Neural cell (in vitro differentiated cells): ENCODE measurements around the gene LARP7. TPM values are rescaled to one million over a fixed set of nuclear protein-coding genes. Genes with fewer than 3 reads are reported as not detected.

Source experiments
- H2AFZ ChIP-seq: fragments of 200-600, 300-800 bp; sonication (generic), shearing (Covaris generic); 2 replicates; pipeline ENCODE4 v1.6.0; 2014; ENCODE audit warnings: low read depth, mild to moderate bottlenecking, antibody characterized with exemption, low read length, moderate library complexity
- H3F3A ChIP-seq: fragments of 200-600 bp; shearing (Covaris generic); 2 replicates; pipeline ENCODE4 v1.6.1; 2016; ENCODE audit warnings: mild to moderate bottlenecking, moderate library complexity, mixed read lengths, antibody characterized with exemption, low read length; ENCODE audit not compliant: insufficient read depth, poor library complexity, severe bottlenecking
- H3K27ac ChIP-seq: fragments of 200-600, 300-800 bp; sonication (generic), shearing (Covaris generic); 2 replicates; pipeline ENCODE4 v1.5.1; 2014; ENCODE audit warnings: mild to moderate bottlenecking, low read length, moderate library complexity
- H3K27me3 ChIP-seq: fragments of 300-800, 200-600 bp; sonication (generic), shearing (Covaris generic); 2 replicates; pipeline ENCODE4 v1.6.0; 2014; ENCODE audit warnings: mild to moderate bottlenecking, low read depth, low read length, moderate library complexity; ENCODE audit not compliant: insufficient read depth
- H3K36me3 ChIP-seq: fragments of 300-800, 200-600 bp; sonication (generic), shearing (Covaris generic); 2 replicates; pipeline ENCODE4 v1.5.1; 2014; ENCODE audit warnings: mild to moderate bottlenecking, antibody characterized with exemption, low read length, moderate library complexity; ENCODE audit not compliant: insufficient read depth
- H3K4me2 ChIP-seq: fragments of 300-800, 200-600 bp; sonication (generic), shearing (Covaris generic); 2 replicates; pipeline ENCODE4 v1.6.0; 2014; ENCODE audit warnings: mild to moderate bottlenecking, low read length
- H3K4me3 ChIP-seq: fragments of 300-800, 200-600 bp; sonication (generic), shearing (Covaris generic); 2 replicates; pipeline ENCODE4 v1.5.1; 2014; ENCODE audit warnings: mild to moderate bottlenecking, low read length, moderate library complexity
- H3K79me2 ChIP-seq: fragments of 200-600 bp; shearing (Covaris generic); replicated peaks from 2 replicates; pipeline ENCODE4 v1.6.0; 2014; ENCODE audit warnings: mild to moderate bottlenecking, low read length, moderate library complexity; ENCODE audit not compliant: insufficient read depth
- H3K9ac ChIP-seq: fragments of 300-800, 200-600 bp; sonication (generic), shearing (Covaris generic); 2 replicates; pipeline ENCODE4 v1.6.1; 2016; ENCODE audit warnings: mild to moderate bottlenecking, low read length, mixed read lengths
- H3K9me2 ChIP-seq: fragments of 200-600 bp; shearing (Covaris generic); 2 replicates; pipeline ENCODE4 v1.6.1; 2016; ENCODE audit warnings: mild to moderate bottlenecking, low read length, mixed read lengths; ENCODE audit not compliant: insufficient read depth
- H3K9me3 ChIP-seq: fragments of 200-600, 300-800 bp; sonication (generic), shearing (Covaris generic); 2 replicates; pipeline ENCODE4 v1.6.1; 2016; ENCODE audit warnings: mild to moderate bottlenecking, mixed run types, low read length, moderate library complexity, mixed read lengths
- H4K20me1 ChIP-seq: fragments of 200-600 bp; shearing (Covaris generic); 2 replicates; pipeline ENCODE4 v1.6.1; 2016; ENCODE audit warnings: mild to moderate bottlenecking, mixed run types; ENCODE audit not compliant: insufficient read depth
- EP300 ChIP-seq: fragments of 450-650 bp; conservative IDR thresholded peaks from 2 replicates; pipeline ENCODE4 v1.6.1; 2014; ENCODE audit warnings: antibody characterized with exemption, mild to moderate bottlenecking, moderate library complexity; ENCODE audit not compliant: poor library complexity, severe bottlenecking
- EZH2 ChIP-seq: fragments of 200-600, 300-800 bp; shearing (Covaris generic), sonication (generic); IDR thresholded peaks from 2 replicates; pipeline ENCODE4 v1.6.1; 2014; ENCODE audit warnings: antibody characterized with exemption, low read length, borderline replicate concordance, mild to moderate bottlenecking; ENCODE audit not compliant: insufficient read depth, poor library complexity, severe bottlenecking
- MXI1 ChIP-seq: fragments of 450-650 bp; conservative IDR thresholded peaks from 2 replicates; pipeline ENCODE4 v1.6.1; 2014; ENCODE audit warnings: antibody characterized with exemption, mild to moderate bottlenecking; ENCODE audit not compliant: poor library complexity, severe bottlenecking
- POLR2AphosphoS5 ChIP-seq: IDR thresholded peaks from 2 replicates; pipeline ENCODE4 v1.6.1; 2012
- RAD21 ChIP-seq: fragments of 450-650 bp; conservative IDR thresholded peaks from 2 replicates; pipeline ENCODE4 v1.6.1; 2014; ENCODE audit warnings: antibody characterized with exemption, mild to moderate bottlenecking, moderate library complexity
- SMC3 ChIP-seq: fragments of 450-650 bp; conservative IDR thresholded peaks from 2 replicates; pipeline ENCODE4 v1.6.1; 2014; ENCODE audit warnings: antibody characterized with exemption, mild to moderate bottlenecking, moderate library complexity; ENCODE audit not compliant: poor library complexity
- TAF1 ChIP-seq: IDR thresholded peaks from 2 replicates; pipeline ENCODE4 v1.6.1; 2012; ENCODE audit warnings: low read depth
- polyA plus RNA-seq: library from polyadenylated mRNA; depleted of rRNA; stranded (reverse); fragments of >200 nt; gene quantifications from 2 replicates; pipeline ENCODE4 v1.2.3, GENCODE V29; 2014
- TF ChIP-seq, protein P1 (sequence below): fragments of 450-650 bp; IDR thresholded peaks from 2 replicates; pipeline ENCODE4 v1.5.1; 2014; ENCODE audit warnings: antibody characterized with exemption, mild to moderate bottlenecking, moderate library complexity; ENCODE audit not compliant: poor library complexity, severe bottlenecking
- TF ChIP-seq, protein P2 (sequence below): IDR thresholded peaks from 2 replicates; pipeline ENCODE4 v1.6.1; 2012; ENCODE audit warnings: borderline replicate concordance

Gene LARP7
- polyA plus RNA-seq, 1 donor from 2014 or later, result 48.2 TPM

DNA sequence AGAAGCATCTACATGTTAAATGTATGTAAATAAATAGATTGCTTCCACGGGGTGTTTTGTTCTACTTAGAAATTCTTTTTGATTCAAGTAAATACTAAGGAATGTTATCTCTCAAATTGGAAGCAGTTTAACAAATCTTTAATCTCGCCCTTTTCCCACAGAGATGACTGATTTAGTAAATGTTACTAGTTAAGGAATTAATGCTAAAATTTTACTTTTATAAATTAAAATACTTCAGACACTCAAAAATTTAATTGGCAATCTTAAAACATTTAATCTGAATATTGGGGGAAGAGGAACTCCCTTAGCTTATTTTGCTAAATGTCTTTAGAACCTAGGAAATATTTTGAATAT, 12.1 kb downstream of the LARP7 start:
- no peak overlapping the region for H3K9ac ChIP-seq
- H3K27me3 ChIP-seq, result no peaks in the 10 kb centered on the region
- H3K36me3 ChIP-seq, result no peaks in the 10 kb centered on the region
- TF ChIP-seq SMC3, result no peak
- TF ChIP-seq EP300, result no peak
- TF ChIP-seq POLR2AphosphoS5, result no peak
- TF ChIP-seq MXI1, result no peak
- TF ChIP-seq, protein P1, sequence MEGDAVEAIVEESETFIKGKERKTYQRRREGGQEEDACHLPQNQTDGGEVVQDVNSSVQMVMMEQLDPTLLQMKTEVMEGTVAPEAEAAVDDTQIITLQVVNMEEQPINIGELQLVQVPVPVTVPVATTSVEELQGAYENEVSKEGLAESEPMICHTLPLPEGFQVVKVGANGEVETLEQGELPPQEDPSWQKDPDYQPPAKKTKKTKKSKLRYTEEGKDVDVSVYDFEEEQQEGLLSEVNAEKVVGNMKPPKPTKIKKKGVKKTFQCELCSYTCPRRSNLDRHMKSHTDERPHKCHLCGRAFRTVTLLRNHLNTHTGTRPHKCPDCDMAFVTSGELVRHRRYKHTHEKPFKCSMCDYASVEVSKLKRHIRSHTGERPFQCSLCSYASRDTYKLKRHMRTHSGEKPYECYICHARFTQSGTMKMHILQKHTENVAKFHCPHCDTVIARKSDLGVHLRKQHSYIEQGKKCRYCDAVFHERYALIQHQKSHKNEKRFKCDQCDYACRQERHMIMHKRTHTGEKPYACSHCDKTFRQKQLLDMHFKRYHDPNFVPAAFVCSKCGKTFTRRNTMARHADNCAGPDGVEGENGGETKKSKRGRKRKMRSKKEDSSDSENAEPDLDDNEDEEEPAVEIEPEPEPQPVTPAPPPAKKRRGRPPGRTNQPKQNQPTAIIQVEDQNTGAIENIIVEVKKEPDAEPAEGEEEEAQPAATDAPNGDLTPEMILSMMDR, result no peak
- TF ChIP-seq, protein P2, sequence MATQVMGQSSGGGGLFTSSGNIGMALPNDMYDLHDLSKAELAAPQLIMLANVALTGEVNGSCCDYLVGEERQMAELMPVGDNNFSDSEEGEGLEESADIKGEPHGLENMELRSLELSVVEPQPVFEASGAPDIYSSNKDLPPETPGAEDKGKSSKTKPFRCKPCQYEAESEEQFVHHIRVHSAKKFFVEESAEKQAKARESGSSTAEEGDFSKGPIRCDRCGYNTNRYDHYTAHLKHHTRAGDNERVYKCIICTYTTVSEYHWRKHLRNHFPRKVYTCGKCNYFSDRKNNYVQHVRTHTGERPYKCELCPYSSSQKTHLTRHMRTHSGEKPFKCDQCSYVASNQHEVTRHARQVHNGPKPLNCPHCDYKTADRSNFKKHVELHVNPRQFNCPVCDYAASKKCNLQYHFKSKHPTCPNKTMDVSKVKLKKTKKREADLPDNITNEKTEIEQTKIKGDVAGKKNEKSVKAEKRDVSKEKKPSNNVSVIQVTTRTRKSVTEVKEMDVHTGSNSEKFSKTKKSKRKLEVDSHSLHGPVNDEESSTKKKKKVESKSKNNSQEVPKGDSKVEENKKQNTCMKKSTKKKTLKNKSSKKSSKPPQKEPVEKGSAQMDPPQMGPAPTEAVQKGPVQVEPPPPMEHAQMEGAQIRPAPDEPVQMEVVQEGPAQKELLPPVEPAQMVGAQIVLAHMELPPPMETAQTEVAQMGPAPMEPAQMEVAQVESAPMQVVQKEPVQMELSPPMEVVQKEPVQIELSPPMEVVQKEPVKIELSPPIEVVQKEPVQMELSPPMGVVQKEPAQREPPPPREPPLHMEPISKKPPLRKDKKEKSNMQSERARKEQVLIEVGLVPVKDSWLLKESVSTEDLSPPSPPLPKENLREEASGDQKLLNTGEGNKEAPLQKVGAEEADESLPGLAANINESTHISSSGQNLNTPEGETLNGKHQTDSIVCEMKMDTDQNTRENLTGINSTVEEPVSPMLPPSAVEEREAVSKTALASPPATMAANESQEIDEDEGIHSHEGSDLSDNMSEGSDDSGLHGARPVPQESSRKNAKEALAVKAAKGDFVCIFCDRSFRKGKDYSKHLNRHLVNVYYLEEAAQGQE, result no peak
- TF ChIP-seq RAD21, result no peak
- no peak overlapping the region for H3K4me2 ChIP-seq
- no peaks in the 10 kb centered on the region for H3K9me2 ChIP-seq
- no peak overlapping the region for H3K4me3 ChIP-seq
- no peak overlapping the region for H3K27ac ChIP-seq
- H4K20me1 ChIP-seq, result no peaks in the 10 kb centered on the region
- H3K79me2 ChIP-seq, result no peaks in the 10 kb centered on the region
- H2AFZ ChIP-seq, result no peak overlapping the region
- H3K9me3 ChIP-seq, result no peaks in the 10 kb centered on the region
- H3F3A ChIP-seq, result no peaks in the 10 kb centered on the region

DNA sequence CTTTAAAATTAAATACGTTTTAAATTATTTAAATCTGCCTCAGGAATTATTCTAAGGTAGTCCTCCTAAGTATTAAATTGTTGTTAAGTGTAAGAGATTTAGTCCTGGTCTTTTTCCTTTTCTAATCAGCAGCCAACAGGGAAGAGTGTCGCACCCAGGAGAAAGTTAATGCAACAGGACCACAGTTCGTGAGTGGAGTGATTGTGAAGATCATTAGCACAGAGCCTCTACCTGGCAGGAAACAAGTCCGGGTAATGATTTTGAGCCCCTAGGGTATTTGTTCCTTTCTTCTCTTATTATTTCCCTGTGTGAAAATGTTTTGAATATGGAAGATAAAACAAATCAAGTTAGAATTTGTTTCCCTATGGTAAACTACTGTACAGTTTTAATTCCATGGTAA, 13.4 kb downstream of the LARP7 start:
- H4K20me1 ChIP-seq, result no peaks in the 10 kb centered on the region
- no peaks in the 10 kb centered on the region for H3K27me3 ChIP-seq
- no peak overlapping the region for H3K27ac ChIP-seq
- H3K79me2 ChIP-seq, result no peaks in the 10 kb centered on the region
- H3K9me2 ChIP-seq, result no peaks in the 10 kb centered on the region
- no peak overlapping the region for H3K9ac ChIP-seq
- H3K36me3 ChIP-seq, result no peaks in the 10 kb centered on the region
- H3K4me3 ChIP-seq, result no peak overlapping the region
- no peak overlapping the region for H3K4me2 ChIP-seq
- no peaks in the 10 kb centered on the region for H3K9me3 ChIP-seq
- H2AFZ ChIP-seq, result no peak overlapping the region
- TF ChIP-seq EZH2, result no peak
- no peak for TF ChIP-seq POLR2AphosphoS5
- no peak for TF ChIP-seq MXI1
- H3F3A ChIP-seq, result no peaks in the 10 kb centered on the region

DNA sequence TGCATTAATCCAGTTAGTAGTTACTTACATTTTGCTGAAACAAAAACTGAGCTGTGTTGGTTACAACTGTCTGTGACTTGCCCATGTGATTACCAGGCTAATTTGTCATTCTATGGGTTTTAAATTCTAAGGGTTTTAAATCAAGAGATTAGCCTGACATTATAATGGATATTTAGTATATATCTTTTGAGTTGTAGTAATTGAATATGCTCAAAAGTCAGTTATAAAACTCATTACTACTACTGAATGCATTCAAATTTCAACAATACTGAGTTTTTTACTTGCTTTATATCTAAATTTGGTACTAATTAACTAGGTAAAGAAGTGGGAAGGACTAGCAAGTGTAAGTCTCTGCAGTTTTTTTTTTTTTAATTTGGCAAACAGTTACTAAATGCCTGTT, 14.7 kb downstream of the LARP7 start:
- Histone ChIP-seq H4K20me1 (no peaks in the 10 kb centered on the region), H3K36me3 (peaks cover 3% of the 10 kb centered on the region), H3K79me2 (no peaks in the 10 kb centered on the region), H3K9me2 (no peaks in the 10 kb centered on the region), H3K27ac (no peak overlapping the region), H3K9me3 (no peaks in the 10 kb centered on the region), H3K9ac (no peak overlapping the region), H3K27me3 (no peaks in the 10 kb centered on the region), H3K4me3 (no peak overlapping the region), H3K4me2 (no peak overlapping the region), H2AFZ (no peak overlapping the region), H3F3A (no peaks in the 10 kb centered on the region)
- TF ChIP-seq POLR2AphosphoS5 (no peak), TAF1 (no peak), EP300 (no peak), RAD21 (no peak), EZH2 (no peak), SMC3 (no peak), MXI1 (no peak)
- TF ChIP-seq, protein P2, result no peak
- TF ChIP-seq, protein P1, result no peak
